ENCODE measurements around the gene MICOS13.

Gene MICOS13

GRCh38 chr19:5628919-5629481 lies 51.3 kb downstream of the MICOS13 start:
- DNase-seq (ENCODE audit: low spot score) (no peak), FAIRE-seq (no peak)

- DNase-seq (ENCODE audit: low spot score), result no peak
- FAIRE-seq, result no peak
Observed at GRCh38 chr19:5628461-5628860, 51.9 kb downstream of the MICOS13 start.

Data from RCC 7860 (cell line).